Upper lobe of right lung (tissue), 1 donor: ENCODE measurements around the gene EXOC3L1. TPM values are rescaled to one million over a fixed set of nuclear protein-coding genes. Genes with fewer than 3 reads are reported as not detected.
A peak's percentile ranks its signal among the peaks of the same experiment; 100 is the strongest.

Source experiments
- ATAC-seq: fragments of 200-7000 bp; cut with Tn5 transposase; one replicate; pipeline ENCODE4 v1.9.1; 2020; ENCODE audit warnings: mild to moderate bottlenecking, moderate library complexity
- DNase-seq: peaks from one replicate; pipeline ENCODE4 v3.0.0-alpha.2; 2020
- H3K27ac ChIP-seq: fragments of 200-600 bp; one replicate; pipeline ENCODE4 v1.8.0; 2022
- H3K27me3 ChIP-seq: fragments of 200-600 bp; one replicate; pipeline ENCODE4 v1.8.0; 2022; ENCODE audit warnings: mild to moderate bottlenecking
- H3K36me3 ChIP-seq: fragments of 200-600 bp; one replicate; pipeline ENCODE4 v1.8.0; 2022
- H3K4me1 ChIP-seq: fragments of 200-600 bp; one replicate; pipeline ENCODE4 v1.8.0; 2022
- H3K4me3 ChIP-seq: fragments of 200-600 bp; one replicate; pipeline ENCODE4 v1.8.0; 2022; ENCODE audit warnings: mild to moderate bottlenecking
- H3K9me3 ChIP-seq: fragments of 200-600 bp; one replicate; pipeline ENCODE4 v1.8.0; 2022
- intact Hi-C: fragments of 100-400 bp; cut with DNase I; formaldehyde crosslinking; loops from one replicate; pipeline ENCODE4 v1.11.0; 2022
- total RNA-seq: library from RNA; stranded (reverse); fragmentation: NEBNext Ultra II Directional; extraction: Animal tissue kit (Norgen Biotek cat#: 25700); gene quantifications from one replicate; pipeline ENCODE4 v1.2.1, GENCODE V29; 2021
- TF ChIP-seq, protein P1 (sequence below): fragments of 200-600 bp; IDR thresholded peaks from one replicate; pipeline ENCODE4 v1.8.0; 2022; ENCODE audit warnings: antibody characterized with exemption
- donor health status: DM: no; HTN: yes; CAD: no; lungs with severe emphysema.

EXOC3L1 gene
- total RNA-seq, 1 donor from 2014 or later: 17.1 TPM

- Histone ChIP-seq H3K4me3 (peak within 1 kb of the TSS; percentile 79), H3K36me3 (no peaks in the 10 kb centered on the region)
- intact Hi-C loops: no loop called here
Measured at GRCh38 chr16:67183627-67184452, 6.1 kb downstream of the EXOC3L1 start, which contains the start of gene MATCAP1. Gene MATCAP1, minus strand, starts transcription at chr16:67183963. Its CDS starts 3,353 bp downstream, at chr16:67180610.

GRCh38 chr16:67183284-67183626 lies 6.7 kb downstream of the EXOC3L1 start:
- Histone ChIP-seq H3K9me3 (no peaks in the 10 kb centered on the region), H3K27ac (peak overlapping the region; percentile 7), H3K4me1 (peaks cover 30% of the 10 kb centered on the region), H3K27me3 (no peaks in the 10 kb centered on the region), H3K36me3 (no peaks in the 10 kb centered on the region), H3K4me3 (peak overlapping the region; percentile 79)
- DNase-seq: no peak
- TF ChIP-seq, protein P1, sequence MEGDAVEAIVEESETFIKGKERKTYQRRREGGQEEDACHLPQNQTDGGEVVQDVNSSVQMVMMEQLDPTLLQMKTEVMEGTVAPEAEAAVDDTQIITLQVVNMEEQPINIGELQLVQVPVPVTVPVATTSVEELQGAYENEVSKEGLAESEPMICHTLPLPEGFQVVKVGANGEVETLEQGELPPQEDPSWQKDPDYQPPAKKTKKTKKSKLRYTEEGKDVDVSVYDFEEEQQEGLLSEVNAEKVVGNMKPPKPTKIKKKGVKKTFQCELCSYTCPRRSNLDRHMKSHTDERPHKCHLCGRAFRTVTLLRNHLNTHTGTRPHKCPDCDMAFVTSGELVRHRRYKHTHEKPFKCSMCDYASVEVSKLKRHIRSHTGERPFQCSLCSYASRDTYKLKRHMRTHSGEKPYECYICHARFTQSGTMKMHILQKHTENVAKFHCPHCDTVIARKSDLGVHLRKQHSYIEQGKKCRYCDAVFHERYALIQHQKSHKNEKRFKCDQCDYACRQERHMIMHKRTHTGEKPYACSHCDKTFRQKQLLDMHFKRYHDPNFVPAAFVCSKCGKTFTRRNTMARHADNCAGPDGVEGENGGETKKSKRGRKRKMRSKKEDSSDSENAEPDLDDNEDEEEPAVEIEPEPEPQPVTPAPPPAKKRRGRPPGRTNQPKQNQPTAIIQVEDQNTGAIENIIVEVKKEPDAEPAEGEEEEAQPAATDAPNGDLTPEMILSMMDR: no peak
- intact Hi-C loops: no loop called here
- ATAC-seq: no peak

More at GRCh38 chr16:67183627-67184452, 6.1 kb downstream of the EXOC3L1 start, which contains the start of gene MATCAP1:
- H3K4me1 ChIP-seq: peaks cover 24% of the 10 kb centered on the region
- TF ChIP-seq, protein P1: no peak
- no peaks in the 10 kb centered on the region for H3K9me3 ChIP-seq
- no peaks in the 10 kb centered on the region for H3K27me3 ChIP-seq
- DNase-seq (peak; percentile 95), ATAC-seq (peak; percentile 94)
- peak within 1 kb of the TSS; percentile 93 for H3K27ac ChIP-seq

GRCh38 chr16:67182288-67182687 lies 7.6 kb downstream of the EXOC3L1 start:
- Histone ChIP-seq H3K27me3 (no peaks in the 10 kb centered on the region), H3K9me3 (no peaks in the 10 kb centered on the region), H3K36me3 (no peaks in the 10 kb centered on the region), H3K4me1 (peaks cover 38% of the 10 kb centered on the region), H3K4me3 (no peak overlapping the region), H3K27ac (no peak overlapping the region)
- ATAC-seq: no peak
- intact Hi-C loops: no loop called here
- DNase-seq: no peak
- TF ChIP-seq, protein P1: no peak

DNA sequence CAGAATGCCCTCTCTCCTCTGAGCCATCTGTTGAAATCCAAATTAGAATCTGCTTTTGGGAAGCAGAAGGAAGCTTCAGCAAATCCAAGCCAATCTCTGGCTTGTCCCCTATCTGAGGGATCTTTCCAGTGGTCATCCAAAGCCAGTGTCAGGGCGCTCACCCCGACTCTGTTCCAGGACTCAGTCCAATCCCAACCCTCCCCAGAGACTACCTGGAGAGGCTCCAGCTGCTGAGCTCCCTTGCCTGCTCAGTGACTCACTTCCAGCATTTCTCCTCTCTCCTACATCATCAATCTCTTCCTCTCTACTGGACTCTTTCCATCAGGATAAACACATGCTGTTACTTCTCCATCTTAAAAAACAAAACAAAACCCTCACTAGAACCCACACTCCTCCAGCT lies 8.6 kb downstream of the EXOC3L1 start:
- Histone ChIP-seq H3K27me3 (no peaks in the 10 kb centered on the region), H3K36me3 (no peaks in the 10 kb centered on the region), H3K9me3 (no peaks in the 10 kb centered on the region), H3K4me3 (no peak overlapping the region), H3K4me1 (peaks cover 39% of the 10 kb centered on the region), H3K27ac (peak overlapping the region; percentile 24)
- intact Hi-C loops: no loop called here
- TF ChIP-seq, protein P1: no peak
- ATAC-seq: no peak
- DNase-seq: no peak

- no peaks in the 10 kb centered on the region for H3K36me3 ChIP-seq
- ATAC-seq: no peak
- no peaks in the 10 kb centered on the region for H3K27me3 ChIP-seq
- intact Hi-C loops: no loop called here
- H3K4me3 ChIP-seq: no peak overlapping the region
- peaks cover 34% of the 10 kb centered on the region for H3K4me1 ChIP-seq
- H3K27ac ChIP-seq: no peak overlapping the region
- TF ChIP-seq, protein P1: no peak
- H3K9me3 ChIP-seq: no peaks in the 10 kb centered on the region
- no peak for DNase-seq
Measured at GRCh38 chr16:67180166-67180565, 9.8 kb downstream of the EXOC3L1 start.
